ENCODE data around the gene KRTAP5-4.

DNA sequence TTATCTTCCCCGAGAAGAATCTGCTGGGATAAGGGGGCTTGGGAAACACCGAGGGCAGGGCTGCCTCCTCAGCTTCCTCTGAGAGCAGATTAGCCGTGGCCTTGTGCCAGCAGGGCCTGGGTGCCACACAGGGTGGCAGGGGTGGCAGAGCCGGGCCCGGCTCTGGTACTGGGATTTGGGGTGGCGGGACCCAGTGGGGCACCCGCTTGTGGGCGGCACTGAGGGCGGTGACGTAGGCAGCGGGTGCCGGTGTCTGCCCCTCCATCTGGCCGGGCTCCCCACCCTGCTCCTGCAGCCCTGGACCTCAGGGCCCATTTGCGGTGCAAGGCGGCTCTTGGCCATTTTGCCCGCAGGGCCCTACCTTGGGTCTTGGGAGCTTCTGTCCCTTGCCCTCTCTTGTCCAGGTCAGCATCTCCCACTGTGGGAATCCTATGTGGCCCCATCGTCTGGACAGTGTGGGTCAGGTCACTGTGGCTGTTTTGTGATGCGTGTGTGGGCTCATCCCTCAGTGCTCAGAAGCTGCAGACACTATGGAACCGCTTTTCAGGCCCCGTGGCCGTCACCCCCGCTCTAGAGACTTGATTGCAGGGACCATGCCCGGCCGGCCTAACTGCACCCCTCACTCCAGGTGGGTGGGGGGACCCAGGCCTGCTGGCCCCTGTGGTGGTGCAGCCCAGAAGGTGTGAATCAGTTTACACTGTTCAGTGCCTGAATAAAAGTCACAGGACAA lies 45.3 kb upstream of the KRTAP5-4 start:
- TF ChIP-seq POLR2A (IDR thresholded peaks at IDR 0.05) (no peak), POLR2AphosphoS5 (IDR thresholded peaks at IDR 0.05) (no peak)
- TF ChIP-seq, protein P1, sequence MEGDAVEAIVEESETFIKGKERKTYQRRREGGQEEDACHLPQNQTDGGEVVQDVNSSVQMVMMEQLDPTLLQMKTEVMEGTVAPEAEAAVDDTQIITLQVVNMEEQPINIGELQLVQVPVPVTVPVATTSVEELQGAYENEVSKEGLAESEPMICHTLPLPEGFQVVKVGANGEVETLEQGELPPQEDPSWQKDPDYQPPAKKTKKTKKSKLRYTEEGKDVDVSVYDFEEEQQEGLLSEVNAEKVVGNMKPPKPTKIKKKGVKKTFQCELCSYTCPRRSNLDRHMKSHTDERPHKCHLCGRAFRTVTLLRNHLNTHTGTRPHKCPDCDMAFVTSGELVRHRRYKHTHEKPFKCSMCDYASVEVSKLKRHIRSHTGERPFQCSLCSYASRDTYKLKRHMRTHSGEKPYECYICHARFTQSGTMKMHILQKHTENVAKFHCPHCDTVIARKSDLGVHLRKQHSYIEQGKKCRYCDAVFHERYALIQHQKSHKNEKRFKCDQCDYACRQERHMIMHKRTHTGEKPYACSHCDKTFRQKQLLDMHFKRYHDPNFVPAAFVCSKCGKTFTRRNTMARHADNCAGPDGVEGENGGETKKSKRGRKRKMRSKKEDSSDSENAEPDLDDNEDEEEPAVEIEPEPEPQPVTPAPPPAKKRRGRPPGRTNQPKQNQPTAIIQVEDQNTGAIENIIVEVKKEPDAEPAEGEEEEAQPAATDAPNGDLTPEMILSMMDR (IDR thresholded peaks at IDR 0.05) = no peak

Measured in prostate gland (tissue), 2 donors.